ENCODE data around the gene TWF2. TPM values are rescaled to one million over a fixed set of nuclear protein-coding genes. Genes with fewer than 3 reads are reported as not detected.

TWF2 gene
- total and polyA plus RNA-seq, 2 of the 13 experiments (the other 11 are each of a cell fraction or from before 2014, with no cell fraction given), result 45.5 to 108 TPM

GRCh38 chr3:52211268-52211891 lies 27.6 kb downstream of the TWF2 start (continued):
- TF ChIP-seq ZNF234 (CRISPR knock-in tag; conservative IDR thresholded peaks at IDR 0.05) (no peak), KAT7 (CRISPR knock-in tag; IDR thresholded peaks at IDR 0.05; ENCODE audit: borderline replicate concordance) (0 out of 2 replicates have a peak, but pooled peaks have one; percentile 12), MLX (CRISPR knock-in tag; IDR thresholded peaks at IDR 0.05) (no peak), HNF4G (IDR thresholded peaks at IDR 0.05; ENCODE audit: borderline replicate concordance, low read depth, low read length) (no peak), HNF4G (CRISPR knock-in tag; IDR thresholded peaks at IDR 0.05; ENCODE audit: borderline replicate concordance, low read depth) (no peak), CC2D1A (CRISPR knock-in tag; IDR thresholded peaks at IDR 0.05) (no peak), SOX5 (CRISPR knock-in tag; IDR thresholded peaks at IDR 0.05; ENCODE audit: borderline replicate concordance) (no peak), ZNF747 (CRISPR knock-in tag; IDR thresholded peaks at IDR 0.05; ENCODE audit: borderline replicate concordance) (no peak), ZNF512B (CRISPR knock-in tag; IDR thresholded peaks at IDR 0.05; ENCODE audit: borderline replicate concordance) (no peak), RBFOX2 (IDR thresholded peaks at IDR 0.05; ENCODE audit: low read depth, low read length) (no peak), TFDP1 (CRISPR knock-in tag; IDR thresholded peaks at IDR 0.05; ENCODE audit: borderline replicate concordance) (no peak), PAX8 (CRISPR knock-in tag; IDR thresholded peaks at IDR 0.05; ENCODE audit: borderline replicate concordance) (no peak), DRAP1 (CRISPR knock-in tag; IDR thresholded peaks at IDR 0.05) (no peak), HOXA3 (CRISPR knock-in tag; IDR thresholded peaks at IDR 0.05) (peak; percentile 27; the same call in 1 of the 2 replicates), MED1 (CRISPR knock-in tag; IDR thresholded peaks at IDR 0.05) (peak; percentile 35; the same call in 1 of the 2 replicates), TRIM24 (CRISPR knock-in tag; IDR thresholded peaks at IDR 0.05) (no peak), TP53 (CRISPR knock-in tag; conservative IDR thresholded peaks at IDR 0.05) (no peak), ZNF605 (CRISPR knock-in tag; IDR thresholded peaks at IDR 0.05) (no peak), ZBTB14 (CRISPR knock-in tag; IDR thresholded peaks at IDR 0.05) (no peak), FOXK2 (IDR thresholded peaks at IDR 0.05) (no peak), ZNF17 (CRISPR knock-in tag; IDR thresholded peaks at IDR 0.05) (no peak), HOXA9 (CRISPR knock-in tag; IDR thresholded peaks at IDR 0.05; ENCODE audit: borderline replicate concordance) (no peak)
- TF ChIP-seq, protein P1, sequence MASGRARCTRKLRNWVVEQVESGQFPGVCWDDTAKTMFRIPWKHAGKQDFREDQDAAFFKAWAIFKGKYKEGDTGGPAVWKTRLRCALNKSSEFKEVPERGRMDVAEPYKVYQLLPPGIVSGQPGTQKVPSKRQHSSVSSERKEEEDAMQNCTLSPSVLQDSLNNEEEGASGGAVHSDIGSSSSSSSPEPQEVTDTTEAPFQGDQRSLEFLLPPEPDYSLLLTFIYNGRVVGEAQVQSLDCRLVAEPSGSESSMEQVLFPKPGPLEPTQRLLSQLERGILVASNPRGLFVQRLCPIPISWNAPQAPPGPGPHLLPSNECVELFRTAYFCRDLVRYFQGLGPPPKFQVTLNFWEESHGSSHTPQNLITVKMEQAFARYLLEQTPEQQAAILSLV (CRISPR knock-in tag; IDR thresholded peaks at IDR 0.05; ENCODE audit: borderline replicate concordance), result no peak
